Measurements from ENCODE around the gene AMBP.

Gene AMBP

DNA sequence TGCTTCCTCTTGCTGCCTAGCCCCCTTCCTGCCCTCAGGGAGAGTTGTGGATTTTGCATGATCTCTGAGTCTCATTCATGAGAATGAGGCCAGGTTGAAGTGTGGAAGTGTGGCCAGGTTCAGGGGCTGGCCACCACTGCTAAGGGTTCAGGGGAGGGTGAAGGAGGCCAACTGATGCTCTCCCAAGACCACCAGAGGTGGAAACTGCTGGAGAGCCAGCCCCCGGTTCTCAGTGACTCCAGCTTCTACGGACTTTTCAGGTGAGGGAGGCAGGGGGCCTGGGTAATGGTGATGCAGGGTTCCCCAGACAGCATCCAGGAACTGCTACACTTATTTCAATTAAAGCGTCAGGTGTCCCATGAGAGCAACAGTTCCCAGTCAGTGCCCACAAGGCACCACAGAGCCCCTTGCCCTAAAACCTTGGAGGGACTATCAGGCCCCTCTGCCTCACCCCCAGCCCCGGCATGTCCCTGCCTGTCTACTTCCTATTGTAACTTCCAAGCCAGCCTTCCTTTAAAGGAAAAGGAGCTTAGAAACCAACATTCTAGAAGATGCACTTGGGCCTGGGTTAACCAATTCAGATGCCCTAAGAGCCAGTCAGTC lies 50.1 kb downstream of the AMBP start:
- H3K4me2 ChIP-seq (ENCODE audit: low read length) = no peak overlapping the region
- H3K36me3 ChIP-seq (ENCODE audit: control insufficient read depth, low read length) = no peaks in the 10 kb centered on the region
- no peaks in the 10 kb centered on the region for H3K9me2 ChIP-seq (replicated peaks; ENCODE audit: control insufficient read depth, low read length)
- H3K4me3 ChIP-seq (ENCODE audit: low read length) = no peak overlapping the region
- H4K20me1 ChIP-seq (ENCODE audit: control insufficient read depth, insufficient read depth, low read depth, low read length) = no peaks in the 10 kb centered on the region
- H3K4me1 ChIP-seq (ENCODE audit: control insufficient read depth, low read length) = no peaks in the 10 kb centered on the region
- no peaks in the 10 kb centered on the region for H3K79me2 ChIP-seq (ENCODE audit: control insufficient read depth, low read length)
- no peaks in the 10 kb centered on the region for H3K27me3 ChIP-seq (ENCODE audit: control insufficient read depth, low read length)
- TF ChIP-seq EZH2phosphoT487 (IDR thresholded peaks at IDR 0.05; ENCODE audit: borderline replicate concordance, low read length) (no peak), CTCF (IDR thresholded peaks at IDR 0.05; ENCODE audit: low read depth, low read length, poor library complexity, severe bottlenecking) (no peak)
- H3K9me3 ChIP-seq (ENCODE audit: control insufficient read depth, insufficient read depth, low read length) = 0 out of 2 replicates have a peak, but pooled peaks cover 5% of the 10 kb centered on the region
- no peaks in the 10 kb centered on the region for H3F3A ChIP-seq (ENCODE audit: control insufficient read depth, insufficient read depth)
- H3K27ac ChIP-seq (ENCODE audit: low read depth, low read length) = no peak overlapping the region

DNA sequence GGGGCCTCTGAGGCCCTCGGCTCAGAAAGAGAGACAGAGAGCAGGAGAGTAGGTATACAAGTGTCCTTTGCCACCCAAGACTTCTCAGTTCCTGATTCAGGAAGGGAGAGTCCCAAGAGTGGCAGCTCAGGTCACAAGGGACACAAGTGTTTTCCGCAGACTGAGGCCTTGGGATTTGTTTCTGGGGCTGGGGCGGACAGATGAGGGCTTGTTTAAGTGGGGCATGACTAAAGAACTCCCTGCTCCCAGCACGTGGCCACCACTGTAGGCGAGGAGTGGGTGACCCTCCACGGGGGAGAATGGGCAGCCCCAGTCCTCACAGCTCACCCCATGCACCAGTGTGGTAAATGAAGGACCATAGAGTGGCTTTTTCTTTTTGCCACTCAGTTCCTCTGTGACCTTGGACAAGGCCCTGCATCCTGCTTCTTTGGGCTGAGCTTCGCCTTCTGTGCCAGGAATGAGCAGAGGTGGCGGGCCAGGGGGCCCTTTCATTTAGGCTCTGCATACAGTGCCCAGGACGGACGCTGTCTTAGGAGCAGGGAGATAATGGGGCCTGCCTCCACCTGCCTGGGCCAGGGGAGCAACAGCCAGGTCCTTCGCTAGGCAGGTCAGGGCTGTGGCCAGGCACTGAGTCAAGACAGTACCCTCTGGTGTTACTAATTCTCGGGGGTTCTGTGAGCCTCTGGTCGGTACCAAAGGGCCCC lies 50.8 kb downstream of the AMBP start:
- Histone ChIP-seq H3K27ac (ENCODE audit: low read depth, low read length) (no peak overlapping the region), H3K79me2 (ENCODE audit: control insufficient read depth, low read length) (no peaks in the 10 kb centered on the region), H3F3A (ENCODE audit: control insufficient read depth, insufficient read depth) (no peaks in the 10 kb centered on the region), H3K4me2 (ENCODE audit: low read length) (no peak overlapping the region), H3K9me3 (ENCODE audit: control insufficient read depth, insufficient read depth, low read length) (0 out of 2 replicates have a peak, but pooled peaks cover 7% of the 10 kb centered on the region), H3K4me1 (ENCODE audit: control insufficient read depth, low read length) (no peaks in the 10 kb centered on the region), H4K20me1 (ENCODE audit: control insufficient read depth, insufficient read depth, low read depth, low read length) (no peaks in the 10 kb centered on the region), H3K4me3 (ENCODE audit: low read length) (no peak overlapping the region), H3K9me2 (replicated peaks; ENCODE audit: control insufficient read depth, low read length) (no peaks in the 10 kb centered on the region), H3K36me3 (ENCODE audit: control insufficient read depth, low read length) (no peaks in the 10 kb centered on the region), H3K27me3 (ENCODE audit: control insufficient read depth, low read length) (no peaks in the 10 kb centered on the region)
- no peak for TF ChIP-seq EZH2phosphoT487 (IDR thresholded peaks at IDR 0.05; ENCODE audit: borderline replicate concordance, low read length)

- Histone ChIP-seq H3K79me2 (ENCODE audit: control insufficient read depth, low read length) (no peaks in the 10 kb centered on the region), H4K20me1 (ENCODE audit: control insufficient read depth, insufficient read depth, low read depth, low read length) (no peaks in the 10 kb centered on the region), H3K36me3 (ENCODE audit: control insufficient read depth, low read length) (no peaks in the 10 kb centered on the region), H3K9me3 (ENCODE audit: control insufficient read depth, insufficient read depth, low read length) (0 out of 2 replicates have a peak, but pooled peaks cover 10% of the 10 kb centered on the region), H3K9me2 (replicated peaks; ENCODE audit: control insufficient read depth, low read length) (no peaks in the 10 kb centered on the region), H3K4me1 (ENCODE audit: control insufficient read depth, low read length) (no peaks in the 10 kb centered on the region), H3K4me3 (ENCODE audit: low read length) (no peak overlapping the region), H3F3A (ENCODE audit: control insufficient read depth, insufficient read depth) (no peaks in the 10 kb centered on the region), H3K4me2 (ENCODE audit: low read length) (no peak overlapping the region), H3K27ac (ENCODE audit: low read depth, low read length) (no peak overlapping the region), H3K27me3 (ENCODE audit: control insufficient read depth, low read length) (no peaks in the 10 kb centered on the region)
- TF ChIP-seq CTCF (IDR thresholded peaks at IDR 0.05; ENCODE audit: low read depth, low read length, poor library complexity, severe bottlenecking) = no peak
- TF ChIP-seq EZH2phosphoT487 (IDR thresholded peaks at IDR 0.05; ENCODE audit: borderline replicate concordance, low read length) = no peak
Measured at GRCh38 chr9:114026335-114026734, 51.8 kb downstream of the AMBP start.

DNA sequence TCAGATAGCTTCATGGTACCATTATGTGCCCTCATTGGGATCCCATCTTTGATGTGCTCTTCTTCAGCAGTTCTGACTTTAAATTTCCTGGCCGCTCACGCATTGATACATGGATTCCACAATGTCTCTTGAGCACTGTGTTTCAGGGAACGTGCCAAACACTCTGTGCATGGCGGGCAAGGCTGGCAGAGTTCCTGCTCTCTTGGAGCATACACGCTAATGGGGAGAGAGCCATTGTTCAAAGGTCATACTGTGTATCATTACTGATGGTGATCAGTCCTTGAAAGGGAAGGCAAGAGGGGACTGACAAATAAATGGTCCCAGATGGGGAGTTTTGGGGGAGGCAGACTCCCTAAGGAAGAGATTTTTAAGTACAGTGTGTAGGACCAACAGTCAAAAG lies 52.3 kb downstream of the AMBP start:
- H4K20me1 ChIP-seq (ENCODE audit: control insufficient read depth, insufficient read depth, low read depth, low read length) = no peaks in the 10 kb centered on the region
- no peaks in the 10 kb centered on the region for H3K4me1 ChIP-seq (ENCODE audit: control insufficient read depth, low read length)
- no peaks in the 10 kb centered on the region for H3K9me2 ChIP-seq (replicated peaks; ENCODE audit: control insufficient read depth, low read length)
- H3K9me3 ChIP-seq (ENCODE audit: control insufficient read depth, insufficient read depth, low read length) = 0 out of 2 replicates have a peak, but pooled peaks cover 10% of the 10 kb centered on the region
- TF ChIP-seq CTCF (IDR thresholded peaks at IDR 0.05; ENCODE audit: low read depth, low read length, poor library complexity, severe bottlenecking) (no peak), EZH2phosphoT487 (IDR thresholded peaks at IDR 0.05; ENCODE audit: borderline replicate concordance, low read length) (no peak)
- no peaks in the 10 kb centered on the region for H3K79me2 ChIP-seq (ENCODE audit: control insufficient read depth, low read length)
- no peak overlapping the region for H3K4me2 ChIP-seq (ENCODE audit: low read length)
- H3F3A ChIP-seq (ENCODE audit: control insufficient read depth, insufficient read depth) = no peaks in the 10 kb centered on the region
- no peak overlapping the region for H3K4me3 ChIP-seq (ENCODE audit: low read length)
- H3K27ac ChIP-seq (ENCODE audit: low read depth, low read length) = no peak overlapping the region
- no peaks in the 10 kb centered on the region for H3K36me3 ChIP-seq (ENCODE audit: control insufficient read depth, low read length)
- H3K27me3 ChIP-seq (ENCODE audit: control insufficient read depth, low read length) = no peaks in the 10 kb centered on the region

Measured in DOHH2 (cell line).